GM18511 (cell line): ENCODE measurements around the gene SLC23A2.

ENCODE experiments used
- ATAC-seq: cut with Tn5 transposase; IDR thresholded peaks from one replicate; pipeline ENCODE4 v1.9.1; 2021; ENCODE audit warnings: mild to moderate bottlenecking, moderate library complexity; ENCODE audit not compliant: unreplicated experiment

Gene SLC23A2

GRCh38 chr20:4971064-4971463 is 30.2 kb downstream of the SLC23A2 start:
- no peak for ATAC-seq

GRCh38 chr20:4967752-4968477 is 33.4 kb downstream of the SLC23A2 start:
- no peak for ATAC-seq

- ATAC-seq: no peak
These were observed 34.2 kb downstream of the SLC23A2 start for GRCh38 chr20:4966826-4967751.

- ATAC-seq: no peak
These were observed 39.0 kb downstream of the SLC23A2 start for GRCh38 chr20:4962241-4962855.

GRCh38 chr20:4961746-4962145 is 39.6 kb downstream of the SLC23A2 start:
- ATAC-seq: no peak

GRCh38 chr20:4959592-4959991 is 41.7 kb downstream of the SLC23A2 start:
- no peak for ATAC-seq

- ATAC-seq: no peak
These were observed 43.4 kb downstream of the SLC23A2 start for GRCh38 chr20:4957939-4958362.

- ATAC-seq: no peak
These were observed 44.1 kb downstream of the SLC23A2 start for GRCh38 chr20:4957187-4957586.

- no peak for ATAC-seq
These were observed 45.0 kb downstream of the SLC23A2 start for GRCh38 chr20:4956200-4956810.

- ATAC-seq: no peak
These were observed 47.4 kb downstream of the SLC23A2 start for GRCh38 chr20:4953881-4954280.

- ATAC-seq: no peak
These were observed 49.1 kb downstream of the SLC23A2 start for GRCh38 chr20:4952229-4952628.

- ATAC-seq: no peak
These were observed 50.0 kb downstream of the SLC23A2 start for GRCh38 chr20:4951299-4951698.

- no peak for ATAC-seq
These were observed 50.5 kb downstream of the SLC23A2 start for GRCh38 chr20:4950841-4951240.

- ATAC-seq: no peak
These were observed 50.9 kb downstream of the SLC23A2 start for GRCh38 chr20:4950437-4950836.

- peak; percentile 79 for ATAC-seq
These were observed 51.5 kb downstream of the SLC23A2 start for GRCh38 chr20:4949833-4950178.

- no peak for ATAC-seq
These were observed 53.3 kb downstream of the SLC23A2 start for GRCh38 chr20:4947817-4948559.

- no peak for ATAC-seq
These were observed 54.3 kb downstream of the SLC23A2 start for GRCh38 chr20:4946986-4947385.

GRCh38 chr20:4946585-4946984 is 54.7 kb downstream of the SLC23A2 start:
- no peak for ATAC-seq

GRCh38 chr20:4944518-4945313 is 56.6 kb downstream of the SLC23A2 start:
- no peak for ATAC-seq

- no peak for ATAC-seq
These were observed 59.0 kb downstream of the SLC23A2 start for GRCh38 chr20:4942331-4942730.
